Gastroesophageal sphincter (tissue), 4 donors: ENCODE measurements around the gene TMEM200A. TPM values are rescaled to one million over a fixed set of nuclear protein-coding genes. Genes with fewer than 3 reads are reported as not detected.

Experiments
- ATAC-seq: fragments of 150-250 bp; one replicate; pipeline ENCODE4 v1.9.1; 2016; ENCODE audit warnings: mild to moderate bottlenecking, moderate library complexity
- H3K27ac ChIP-seq, 4 donors: fragments of 200-600 bp; sonication (generic) in 3 of 4; 1 replicate in 3 of 4; 2 replicates in 1 of 4; pipeline ENCODE4 v1.5.1; 2016 to 2019
- H3K27me3 ChIP-seq: fragments of 200-600 bp; sonication (generic); one replicate; pipeline ENCODE4 v1.5.1; 2019
- H3K36me3 ChIP-seq, 2 donors: fragments of 200-600 bp; sonication (generic); one replicate each; pipeline ENCODE4 v1.5.1; 2019; ENCODE audit warnings: control low read depth in 1 of 2
- H3K4me1 ChIP-seq, 3 donors: fragments of 200-600 bp; sonication (generic); 1 replicate in 2 of 3; 2 replicates in 1 of 3; pipeline ENCODE4 v1.5.1; 2016 to 2019; ENCODE audit warnings: control low read depth in 2 of 3
- H3K4me3 ChIP-seq, 2 donors: fragments of 200-600 bp; sonication (generic); one replicate each; pipeline ENCODE4 v1.5.1; 2019; ENCODE audit warnings: mild to moderate bottlenecking in 1 of 2, moderate library complexity in 1 of 2
- H3K9me3 ChIP-seq, 3 donors: fragments of 200-600 bp; sonication (generic); one replicate each; pipeline ENCODE4 v1.5.1; 2017 to 2019; ENCODE audit warnings: control low read depth in 2 of 3
- EP300 ChIP-seq: sonication (generic); formaldehyde crosslinking; IDR thresholded peaks from one replicate; pipeline ENCODE4 v1.6.1; 2017; ENCODE audit warnings: antibody characterized with exemption, mild to moderate bottlenecking
- POLR2A ChIP-seq, 2 donors: fragments of 450-650 bp; IDR thresholded peaks; one replicate each; pipeline ENCODE4 v1.6.1; 2017; ENCODE audit warnings: antibody characterized with exemption in 2 of 2, mild to moderate bottlenecking in 2 of 2, moderate library complexity in 1 of 2
- POLR2AphosphoS5 ChIP-seq: sonication (generic); formaldehyde crosslinking; IDR thresholded peaks from one replicate; pipeline ENCODE4 v1.6.1; 2017; ENCODE audit warnings: antibody characterized with exemption
- WGBS, 2 donors: methylation state at CpG; one replicate each; pipeline ENCODE4 v1.1.5; 2018; ENCODE audit warnings: low coverage in 1 of 2; 5-methylcytosine and 5-hydroxymethylcytosine counted together
- total RNA-seq, 4 donors: library from RNA; depleted of rRNA; stranded (reverse); fragments of >200 nt; gene quantifications; one replicate each; pipeline ENCODE4 v1.1.0, GENCODE V29; 2016
- TF ChIP-seq, protein P1 (sequence below), 4 experiments: fragments of 200-600 bp in 2 of 4; fragments of 450-650 bp in 2 of 4; sonication (generic) in 1 of 4; IDR thresholded peaks; one replicate each; pipeline ENCODE4 v1.5.1; 2017 to 2019; ENCODE audit warnings: antibody characterized with exemption in 4 of 4, mild to moderate bottlenecking in 2 of 4, moderate library complexity in 2 of 4

TMEM200A gene
- total RNA-seq, 4 donors from 2014 or later = 0.46 to 1.3 (median 0.87) TPM

DNA sequence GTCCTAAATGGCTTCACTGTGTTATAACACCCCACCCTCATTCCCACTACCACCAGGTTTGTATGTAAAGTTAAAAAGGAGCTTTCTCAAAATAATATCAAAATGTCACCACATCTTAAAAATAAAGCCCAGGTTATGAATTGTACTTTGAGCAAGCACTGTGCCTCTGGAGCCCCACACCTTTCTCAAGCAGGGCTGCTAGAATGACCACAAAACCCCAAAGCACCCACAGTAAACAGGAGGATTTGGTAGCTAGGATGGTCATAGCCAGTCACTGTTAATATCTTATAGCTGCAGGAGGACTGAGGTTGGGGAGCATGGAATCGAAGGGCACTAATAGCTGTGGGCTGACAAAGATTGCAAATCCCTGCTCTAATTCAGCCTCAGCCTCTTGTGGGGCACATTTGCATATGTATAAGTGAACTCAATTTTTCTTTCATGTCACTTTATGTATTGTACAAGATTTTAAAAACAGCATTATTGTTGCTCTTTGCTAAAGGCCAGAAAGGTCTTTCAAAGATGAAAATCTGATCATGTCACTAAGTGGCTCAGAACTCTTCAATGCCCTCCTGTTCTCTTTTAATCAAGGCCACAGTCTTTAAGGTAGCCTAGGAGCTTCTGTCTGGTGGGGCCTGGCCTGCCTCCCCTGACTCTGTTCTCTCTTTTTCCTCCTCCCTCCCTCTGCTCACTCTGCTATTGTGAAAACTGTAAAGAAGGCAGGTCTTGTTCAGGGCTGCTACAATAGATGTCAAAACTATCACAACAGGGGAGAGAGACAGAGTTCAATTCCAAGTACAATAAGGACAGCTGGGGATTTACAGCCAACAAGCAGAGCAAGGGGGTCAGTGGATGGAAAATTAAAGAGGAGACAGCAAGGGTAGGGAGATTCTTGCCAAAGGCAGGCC lies 101.6 kb downstream of the TMEM200A start:
- Histone ChIP-seq H3K27ac (no peak overlapping the region), H3K9me3 (no peaks in the 10 kb centered on the region), H3K27me3 (no peaks in the 10 kb centered on the region), H3K4me1 (no peaks in the 10 kb centered on the region), H3K36me3 (no peaks in the 10 kb centered on the region), H3K4me3 (no peak overlapping the region)
- ATAC-seq = no peak
- TF ChIP-seq POLR2A (IDR thresholded peaks at IDR 0.05) = no peak
- TF ChIP-seq POLR2AphosphoS5 = no peak
- TF ChIP-seq, protein P1, sequence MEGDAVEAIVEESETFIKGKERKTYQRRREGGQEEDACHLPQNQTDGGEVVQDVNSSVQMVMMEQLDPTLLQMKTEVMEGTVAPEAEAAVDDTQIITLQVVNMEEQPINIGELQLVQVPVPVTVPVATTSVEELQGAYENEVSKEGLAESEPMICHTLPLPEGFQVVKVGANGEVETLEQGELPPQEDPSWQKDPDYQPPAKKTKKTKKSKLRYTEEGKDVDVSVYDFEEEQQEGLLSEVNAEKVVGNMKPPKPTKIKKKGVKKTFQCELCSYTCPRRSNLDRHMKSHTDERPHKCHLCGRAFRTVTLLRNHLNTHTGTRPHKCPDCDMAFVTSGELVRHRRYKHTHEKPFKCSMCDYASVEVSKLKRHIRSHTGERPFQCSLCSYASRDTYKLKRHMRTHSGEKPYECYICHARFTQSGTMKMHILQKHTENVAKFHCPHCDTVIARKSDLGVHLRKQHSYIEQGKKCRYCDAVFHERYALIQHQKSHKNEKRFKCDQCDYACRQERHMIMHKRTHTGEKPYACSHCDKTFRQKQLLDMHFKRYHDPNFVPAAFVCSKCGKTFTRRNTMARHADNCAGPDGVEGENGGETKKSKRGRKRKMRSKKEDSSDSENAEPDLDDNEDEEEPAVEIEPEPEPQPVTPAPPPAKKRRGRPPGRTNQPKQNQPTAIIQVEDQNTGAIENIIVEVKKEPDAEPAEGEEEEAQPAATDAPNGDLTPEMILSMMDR (IDR thresholded peaks at IDR 0.05) = no peak
- no peak for TF ChIP-seq EP300
- 60% methylated on average over 1 of the region's 1 CpG; no CpG with 5 or more reads in 1 of the 2 donors for WGBS, 2 donors

GRCh38 chr6:130470766-130471165 lies 104.9 kb downstream of the TMEM200A start:
- Histone ChIP-seq H3K9me3 (peaks cover 0 to 10% (median 0%) of the 10 kb centered on the region in 3 donors), H3K27me3 (no peaks in the 10 kb centered on the region), H3K36me3 (no peaks in the 10 kb centered on the region), H3K4me3 (no peak overlapping the region), H3K4me1 (no peaks in the 10 kb centered on the region), H3K27ac (no peak overlapping the region)
- ATAC-seq = no peak
- 66 to 79% methylated on average over 2 to 7 of the region's 7 CpGs for WGBS, 2 donors
- no peak for TF ChIP-seq POLR2A (IDR thresholded peaks at IDR 0.05)
- TF ChIP-seq, protein P1 (IDR thresholded peaks at IDR 0.05) = no peak

GRCh38 chr6:130473886-130474285 lies 108.1 kb downstream of the TMEM200A start:
- TF ChIP-seq POLR2A (IDR thresholded peaks at IDR 0.05) = no peak
- no peak for TF ChIP-seq POLR2AphosphoS5
- no peak for TF ChIP-seq EP300
- TF ChIP-seq, protein P1 (IDR thresholded peaks at IDR 0.05) = no peak
- ATAC-seq = no peak
- WGBS, 2 donors = 70 to 94% methylated on average over 2 to 5 of the region's 5 CpGs

DNA sequence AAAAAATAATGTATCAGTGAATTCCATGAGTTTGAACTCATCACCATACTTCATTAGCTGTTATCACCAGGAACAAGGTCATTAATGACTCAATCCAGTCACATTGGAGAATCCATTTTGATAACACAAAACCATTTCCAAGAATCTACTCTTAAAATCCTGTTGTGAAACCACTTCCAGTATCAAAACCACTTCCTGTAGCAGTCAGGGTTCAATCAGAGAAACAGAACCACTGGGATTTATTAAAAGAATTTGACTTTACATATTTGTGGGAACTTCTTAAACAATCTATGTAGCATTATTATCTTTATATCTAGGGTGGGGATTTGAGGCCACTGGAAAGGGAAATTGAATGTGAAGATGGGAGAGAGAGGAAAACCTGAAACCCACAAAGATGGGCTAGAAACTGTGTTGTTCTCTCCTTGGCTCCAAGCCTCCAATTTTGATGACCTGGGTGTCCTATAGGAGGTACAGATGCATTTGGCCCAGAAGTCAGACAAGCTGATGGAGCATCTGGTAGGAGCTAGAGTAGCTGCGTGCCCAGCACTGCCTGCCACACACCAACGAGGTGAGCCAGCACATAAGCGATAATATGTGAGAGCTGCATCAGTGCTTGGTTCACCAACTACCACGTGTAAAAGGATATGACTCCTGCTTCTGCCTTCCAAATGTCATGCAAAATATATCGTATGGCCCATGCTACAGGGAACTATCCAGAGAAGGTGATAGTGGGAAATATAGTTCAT lies 117.0 kb downstream of the TMEM200A start:
- Histone ChIP-seq H3K27me3 (no peaks in the 10 kb centered on the region), H3K36me3 (no peaks in the 10 kb centered on the region), H3K27ac (no peak overlapping the region), H3K9me3 (no peaks in the 10 kb centered on the region), H3K4me1 (no peaks in the 10 kb centered on the region), H3K4me3 (no peak overlapping the region)
- no peak for ATAC-seq
- no peak for TF ChIP-seq POLR2AphosphoS5
- TF ChIP-seq, protein P1 (IDR thresholded peaks at IDR 0.05) = no peak
- TF ChIP-seq POLR2A (IDR thresholded peaks at IDR 0.05) = no peak
- no peak for TF ChIP-seq EP300
- 66 to 76% methylated on average over 3 to 5 of the region's 5 CpGs for WGBS, 2 donors

More at GRCh38 chr6:130473886-130474285, 108.1 kb downstream of the TMEM200A start:
- Histone ChIP-seq H3K27ac (no peak overlapping the region), H3K4me3 (no peak overlapping the region), H3K36me3 (no peaks in the 10 kb centered on the region), H3K27me3 (no peaks in the 10 kb centered on the region), H3K4me1 (no peaks in the 10 kb centered on the region), H3K9me3 (peaks cover 0 to 10% (median 0%) of the 10 kb centered on the region in 3 donors)
